GM21529 (cell line): Measurements from ENCODE around the gene GLT6D1.
"Not testable (repeated sequence)": the region's sequence is repeated elsewhere in the genome, so short reads cannot be mapped to it uniquely, and the experiment has no call there.

Experiments
- ATAC-seq: cut with Tn5 transposase; IDR thresholded peaks from one replicate; pipeline ENCODE4 v1.9.1; 2021; ENCODE audit not compliant: unreplicated experiment

GLT6D1 gene

GRCh38 chr9:135665795-135666189 lies 26.5 kb upstream of the GLT6D1 start:
- no peak for ATAC-seq

- ATAC-seq: no peak
These were observed 25.8 kb upstream of the GLT6D1 start for GRCh38 chr9:135664801-135665794.

GRCh38 chr9:135664266-135664665 lies 24.9 kb upstream of the GLT6D1 start:
- ATAC-seq: no peak

DNA sequence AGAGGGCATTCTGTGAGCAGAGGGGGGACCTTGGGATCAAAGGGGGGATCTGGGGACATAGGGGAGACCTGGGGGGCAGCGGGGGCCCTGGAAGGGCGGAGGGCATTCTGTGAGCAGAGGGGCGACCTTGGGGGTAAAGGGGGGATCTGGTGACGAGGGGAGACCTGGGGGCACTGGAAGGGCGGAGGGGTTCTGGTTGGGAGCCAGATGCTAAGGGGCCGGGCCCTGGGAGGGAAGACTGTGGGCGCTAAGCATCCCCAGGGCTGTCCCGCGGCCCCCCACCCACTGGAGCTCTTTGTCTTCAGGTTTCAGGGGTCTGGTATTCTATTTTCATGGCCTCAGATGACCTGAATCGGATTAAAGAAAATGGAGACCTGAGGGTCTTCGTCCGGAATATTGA lies 24.5 kb upstream of the GLT6D1 start:
- no peak for ATAC-seq

DNA sequence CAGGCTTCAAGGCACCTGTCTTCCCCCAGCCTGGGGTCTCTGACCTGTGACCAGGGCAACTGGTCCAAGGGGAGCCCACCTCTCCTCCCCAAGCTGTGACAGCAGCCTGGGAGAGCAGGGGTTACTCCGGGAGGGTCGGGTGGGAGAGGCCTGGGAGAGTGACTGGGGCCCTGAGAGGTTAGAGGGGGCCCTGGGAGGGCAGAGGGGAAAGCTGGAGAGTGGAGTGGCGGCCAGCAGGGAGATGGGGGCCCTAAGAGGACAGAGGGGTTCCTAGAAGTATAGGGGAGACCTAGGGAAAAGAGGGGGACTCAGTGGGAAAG lies 24.1 kb upstream of the GLT6D1 start:
- no peak for ATAC-seq

DNA sequence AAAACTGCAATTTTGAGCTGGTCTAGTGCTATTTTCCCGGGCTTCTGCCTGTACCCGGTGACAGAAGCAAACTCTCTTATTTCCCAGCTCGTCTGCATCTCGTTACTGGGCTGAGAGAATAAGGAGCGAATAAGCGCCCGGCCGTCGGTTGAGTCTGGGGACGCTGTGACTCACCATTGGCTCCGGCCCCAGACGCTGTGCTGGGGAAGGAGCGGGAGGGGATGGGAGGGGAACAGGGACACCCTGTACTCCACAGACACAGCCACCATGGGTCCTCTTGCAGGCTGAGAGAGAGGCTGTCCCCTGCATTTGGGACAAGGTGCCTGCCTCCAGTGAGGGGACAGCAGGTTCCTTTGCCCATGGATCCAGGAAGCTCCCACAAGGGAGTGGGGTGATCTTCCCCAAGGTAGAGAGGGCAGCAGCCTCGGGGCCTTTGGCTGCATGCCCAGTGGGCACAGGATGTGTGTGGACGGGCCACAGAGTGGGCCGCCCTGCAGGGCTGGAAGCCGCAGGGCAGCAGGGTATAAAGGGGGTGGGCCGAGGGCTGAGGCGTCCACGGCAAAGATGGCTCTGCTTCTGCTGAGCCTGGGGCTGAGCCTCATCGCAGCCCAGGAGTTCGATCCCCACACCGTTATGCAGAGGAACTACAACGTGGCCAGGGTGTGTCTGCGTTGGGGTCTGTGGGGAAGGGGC lies 23.6 kb upstream of the GLT6D1 start, which contains the start of gene LCN9:
LCN9 (plus strand) TSS at position 552 of the 693 bp plus-strand sequence; CDS start at position 565, 13 bp downstream.
- no peak for ATAC-seq

- no peak for ATAC-seq
These were observed 22.6 kb upstream of the GLT6D1 start for GRCh38 chr9:135661816-135662560.

DNA sequence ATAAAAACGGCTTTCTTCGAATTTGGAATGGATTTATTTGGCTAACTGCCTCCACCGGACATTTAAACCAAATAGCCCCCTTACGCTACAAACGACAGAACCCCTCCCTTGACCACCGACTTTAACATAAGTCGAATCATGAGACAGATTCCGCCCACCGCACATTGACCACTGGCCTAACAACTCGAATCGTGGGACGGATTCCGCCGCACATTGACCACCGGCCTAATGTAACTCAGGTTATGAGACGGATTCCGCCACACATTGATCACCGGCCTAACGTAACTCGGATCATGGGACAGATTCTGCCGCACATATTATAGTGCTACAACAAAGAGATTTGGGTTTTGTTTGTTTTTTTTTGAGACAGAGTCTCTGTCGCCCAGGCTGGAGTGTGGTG lies 21.1 kb upstream of the GLT6D1 start:
- no peak for ATAC-seq

GRCh38 chr9:135659252-135659651 lies 19.9 kb upstream of the GLT6D1 start:
- ATAC-seq: no peak

- ATAC-seq: no peak
These were observed 18.1 kb upstream of the GLT6D1 start for GRCh38 chr9:135657416-135657815.

GRCh38 chr9:135655317-135655716 lies 16.0 kb upstream of the GLT6D1 start:
- ATAC-seq: no peak

GRCh38 chr9:135650408-135650807 lies 11.1 kb upstream of the GLT6D1 start:
- no peak for ATAC-seq

DNA sequence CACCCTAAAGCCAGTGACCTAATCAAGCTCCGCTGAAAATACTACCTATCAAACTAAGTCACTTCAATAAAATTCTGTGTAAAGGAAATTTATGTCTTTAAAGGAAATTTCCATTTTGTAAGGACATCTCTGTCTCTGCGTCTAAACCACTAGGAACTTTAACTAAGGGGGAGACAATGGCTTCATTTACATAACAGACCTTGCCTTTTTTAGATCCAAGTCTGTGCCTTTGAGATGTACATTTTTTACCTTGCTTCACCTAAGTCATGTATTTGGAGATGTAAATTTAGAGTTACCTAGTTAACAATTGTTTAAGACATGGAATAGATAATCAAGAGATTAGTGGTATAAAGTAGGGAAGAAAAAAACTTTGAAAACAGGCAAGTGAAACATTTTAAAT lies 10.2 kb upstream of the GLT6D1 start:
- no peak for ATAC-seq

- ATAC-seq: no peak
These were observed 9.4 kb upstream of the GLT6D1 start for GRCh38 chr9:135648494-135649410.

GRCh38 chr9:135647884-135648283 lies 8.5 kb upstream of the GLT6D1 start:
- ATAC-seq: no peak

DNA sequence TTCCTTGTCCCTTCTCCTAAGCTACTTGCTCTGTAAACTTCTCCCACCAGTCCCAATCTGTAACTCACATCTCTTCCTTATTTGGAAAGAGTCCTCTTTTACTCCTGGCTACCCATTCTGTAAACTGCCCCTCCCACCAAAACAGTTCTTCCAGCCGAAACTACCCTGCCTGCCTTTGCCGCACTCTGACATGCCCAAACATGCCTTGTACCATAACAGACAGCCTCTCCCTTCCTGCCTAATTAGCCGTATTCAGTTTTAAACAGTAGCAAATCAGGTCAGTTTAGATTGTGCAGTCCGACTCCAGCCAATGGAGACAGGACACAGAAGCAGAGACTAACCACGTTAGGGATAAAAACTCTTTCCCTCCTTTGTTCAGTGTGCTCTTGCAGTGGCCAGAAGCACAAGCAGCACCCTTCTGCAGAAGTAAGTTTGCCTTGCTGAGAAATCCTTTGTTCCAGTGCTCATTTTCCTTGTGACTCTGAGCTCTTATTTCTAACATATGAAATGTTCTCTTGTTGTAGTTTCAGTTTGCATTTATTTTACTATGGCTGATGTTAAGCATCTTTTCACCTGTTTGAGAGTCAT lies 5.4 kb upstream of the GLT6D1 start:
- no peak for ATAC-seq

DNA sequence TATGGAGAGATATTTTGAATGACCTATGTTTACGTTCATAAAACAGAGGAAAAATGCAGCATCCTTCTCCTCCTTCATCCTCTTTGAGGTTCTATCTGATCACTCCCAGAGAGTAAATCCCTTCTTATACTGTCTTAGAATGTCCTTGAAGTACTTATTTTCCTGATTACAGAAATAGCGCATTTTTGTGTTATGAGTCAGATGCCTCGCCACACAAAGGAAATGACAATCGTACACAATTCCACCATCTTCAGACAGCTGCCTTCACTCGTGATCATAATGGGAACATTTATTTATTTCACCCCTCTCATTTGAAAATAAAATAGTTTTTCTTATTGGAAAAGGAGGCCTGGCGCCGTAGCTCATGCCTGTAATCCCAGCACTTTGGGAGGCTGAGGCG lies 2.4 kb upstream of the GLT6D1 start:
- ATAC-seq: no peak

- no peak for ATAC-seq
These were observed 1.7 kb upstream of the GLT6D1 start for GRCh38 chr9:135641047-135641446.

GRCh38 chr9:135636930-135637530 lies 2.3 kb downstream of the GLT6D1 start:
- ATAC-seq: not testable (repeated sequence)

DNA sequence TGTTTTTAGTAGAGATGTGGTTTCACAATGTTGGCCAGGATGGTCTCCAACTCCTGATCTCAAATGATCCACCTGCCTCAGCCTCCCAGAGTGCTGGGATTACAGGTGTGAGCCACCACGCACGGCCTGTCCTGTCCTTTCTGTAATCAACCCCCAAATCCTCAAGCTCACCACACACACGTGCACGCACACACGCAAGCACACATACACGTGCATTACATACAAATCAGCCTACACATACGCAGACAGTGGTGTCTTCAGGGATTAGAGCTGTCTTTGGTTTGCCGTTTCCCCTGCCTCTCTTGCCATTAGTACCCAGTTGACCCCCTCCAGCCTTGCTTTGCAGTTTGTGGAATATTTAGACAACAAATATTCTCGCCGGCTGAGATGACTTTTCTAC lies 6.5 kb downstream of the GLT6D1 start:
- ATAC-seq: no peak
